Colonic mucosa (tissue), 4 donors: ENCODE data around the gene PDF. TPM values are rescaled to one million over a fixed set of nuclear protein-coding genes. Genes with fewer than 3 reads are reported as not detected.
"Not testable (repeated sequence)": the region's sequence is repeated elsewhere in the genome, so short reads cannot be mapped to it uniquely, and the experiment has no call there.

Experiments used
- DNase-seq: peaks from one replicate; pipeline ENCODE4 v3.0.0-alpha.2; 2020
- H3K27ac ChIP-seq: fragments of 200-600 bp; one replicate; pipeline ENCODE4 v1.8.0; 2021
- H3K27me3 ChIP-seq: fragments of 200-600 bp; one replicate; pipeline ENCODE4 v1.8.0; 2021
- H3K36me3 ChIP-seq: fragments of 200-600 bp; one replicate; pipeline ENCODE4 v1.8.0; 2021
- H3K4me1 ChIP-seq: fragments of 200-600 bp; one replicate; pipeline ENCODE4 v1.8.0; 2021; ENCODE audit warnings: mild to moderate bottlenecking
- H3K4me3 ChIP-seq: fragments of 200-600 bp; one replicate; pipeline ENCODE4 v1.8.0; 2021
- H3K9ac ChIP-seq, 2 donors: one replicate each; pipeline ENCODE4 v1.7.0; 2013; ENCODE audit warnings: control low read depth in 2 of 2, low read depth in 2 of 2, low read length in 2 of 2
- H3K9me3 ChIP-seq: fragments of 200-600 bp; one replicate; pipeline ENCODE4 v1.8.0; 2021
- CTCF ChIP-seq: fragments of 200-600 bp; IDR thresholded peaks from one replicate; pipeline ENCODE4 v1.8.0; 2022; ENCODE audit warnings: antibody characterized with exemption, mild to moderate bottlenecking
- intact Hi-C: fragments of 100-400 bp; cut with DNase I; formaldehyde crosslinking; loops from one replicate; pipeline ENCODE4 v1.14.1; 2022
- total RNA-seq, 2 donors: library from RNA; stranded (reverse); fragmentation: NEBNext Ultra II Directional in 1 of 2; extraction: Animal tissue kit (Norgen Biotek cat#: 25700) in 1 of 2; gene quantifications; one replicate each; pipeline ENCODE4 v1.2.1, GENCODE V29; 2021
- donor health status: healthy.
- donor health status: DM: no; HTN: no; CAD: no.
- donor health status: DM: no; HTN: no; CAD: no.

The PDF gene
- total RNA-seq, 2 donors from 2014 or later, result 13.2 to 35.1 TPM

- no peak overlapping the region for H3K4me3 ChIP-seq
- DNase-seq, result no peak
- no peak overlapping the region for H3K9ac ChIP-seq
- no peaks in the 10 kb centered on the region for H3K27me3 ChIP-seq
- no peaks in the 10 kb centered on the region for H3K36me3 ChIP-seq
- intact Hi-C loops, result no loop called here
- TF ChIP-seq CTCF, result no peak
- H3K27ac ChIP-seq, result no peak overlapping the region
- no peaks in the 10 kb centered on the region for H3K4me1 ChIP-seq
- no peaks in the 10 kb centered on the region for H3K9me3 ChIP-seq
Observed at GRCh38 chr16:69307091-69307490, 23.3 kb downstream of the PDF start.

DNA sequence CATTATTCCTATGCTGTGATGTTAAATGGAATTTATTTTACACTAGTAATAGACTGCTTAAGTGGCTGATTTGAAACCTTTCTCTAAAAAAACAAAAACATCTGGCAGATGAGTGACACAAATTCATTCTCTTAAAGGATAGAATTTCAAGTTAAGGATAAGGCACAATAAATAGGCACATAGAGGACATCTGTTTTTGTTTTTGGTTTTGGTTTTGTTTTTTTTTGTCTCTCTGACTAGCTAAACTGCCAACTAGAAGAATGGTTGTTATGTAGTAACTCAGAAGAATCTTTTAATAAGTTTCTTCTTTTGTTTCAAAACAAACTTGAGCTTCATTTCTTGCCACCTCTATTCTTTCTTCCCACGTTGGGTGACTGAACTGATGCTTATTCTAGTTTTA lies 24.4 kb downstream of the PDF start:
- H3K9me3 ChIP-seq, result no peaks in the 10 kb centered on the region
- no peaks in the 10 kb centered on the region for H3K27me3 ChIP-seq
- no peak for TF ChIP-seq CTCF
- no peak overlapping the region for H3K4me3 ChIP-seq
- intact Hi-C loops, result no loop called here
- H3K9ac ChIP-seq, result no peak overlapping the region
- no peaks in the 10 kb centered on the region for H3K4me1 ChIP-seq
- no peak overlapping the region for H3K27ac ChIP-seq
- H3K36me3 ChIP-seq, result no peaks in the 10 kb centered on the region
- no peak for DNase-seq

DNA sequence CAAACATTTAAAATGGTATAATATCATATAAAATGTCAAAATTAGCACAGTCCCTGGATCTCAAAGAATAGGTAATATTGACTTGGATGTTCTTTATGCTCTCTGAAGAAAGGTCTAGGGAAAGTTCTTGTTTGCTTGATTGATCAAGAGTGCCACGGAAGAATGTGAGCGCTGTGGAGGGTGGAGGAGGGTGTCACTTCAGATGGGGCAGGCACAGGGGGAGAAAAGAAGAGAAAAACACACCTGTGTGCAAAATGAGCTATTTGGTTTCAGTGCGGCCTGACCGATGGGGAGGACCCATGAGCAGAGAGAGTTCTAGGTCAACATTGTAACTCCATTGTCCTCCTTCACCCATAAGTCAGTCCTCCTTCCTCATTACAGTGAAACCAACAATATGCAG lies 28.1 kb downstream of the PDF start:
- Histone ChIP-seq H3K36me3 (no peaks in the 10 kb centered on the region), H3K9me3 (no peaks in the 10 kb centered on the region), H3K4me3 (no peak overlapping the region), H3K27me3 (no peaks in the 10 kb centered on the region), H3K27ac (no peak overlapping the region), H3K4me1 (no peaks in the 10 kb centered on the region), H3K9ac (no peak overlapping the region)
- intact Hi-C loops, result no loop called here
- TF ChIP-seq CTCF, result no peak
- no peak for DNase-seq

DNA sequence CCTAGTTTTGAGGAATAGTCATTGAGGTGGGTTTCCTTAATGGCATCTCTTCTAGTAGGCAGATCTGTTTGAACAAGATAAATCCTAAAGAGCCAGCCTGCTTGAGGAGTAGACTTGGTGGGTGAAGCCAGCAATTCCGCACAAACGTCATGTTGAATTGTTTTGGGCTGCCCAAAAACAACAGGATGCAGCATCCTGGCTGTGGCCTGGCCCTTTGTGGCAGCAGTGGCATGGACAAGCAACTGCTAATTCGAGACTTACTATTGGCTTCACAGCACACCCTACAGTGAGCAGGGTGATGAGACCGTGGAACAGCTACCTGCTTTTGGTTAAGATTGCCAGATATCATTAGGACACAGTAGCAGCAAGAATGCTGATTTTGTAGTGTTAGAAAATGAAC lies 28.5 kb downstream of the PDF start:
- TF ChIP-seq CTCF, result no peak
- no peaks in the 10 kb centered on the region for H3K27me3 ChIP-seq
- no peak overlapping the region for H3K9ac ChIP-seq
- H3K9me3 ChIP-seq, result no peaks in the 10 kb centered on the region
- no peak overlapping the region for H3K4me3 ChIP-seq
- no peaks in the 10 kb centered on the region for H3K4me1 ChIP-seq
- DNase-seq, result no peak
- intact Hi-C loops, result no loop called here
- H3K36me3 ChIP-seq, result no peaks in the 10 kb centered on the region
- no peak overlapping the region for H3K27ac ChIP-seq

GRCh38 chr16:69301187-69301586 lies 29.2 kb downstream of the PDF start:
- DNase-seq, result no peak
- Histone ChIP-seq H3K9me3 (no peaks in the 10 kb centered on the region), H3K27ac (no peak overlapping the region), H3K9ac (no peak overlapping the region), H3K36me3 (no peaks in the 10 kb centered on the region), H3K4me3 (no peak overlapping the region), H3K27me3 (no peaks in the 10 kb centered on the region), H3K4me1 (no peaks in the 10 kb centered on the region)
- intact Hi-C loops, result no loop called here
- no peak for TF ChIP-seq CTCF

DNA sequence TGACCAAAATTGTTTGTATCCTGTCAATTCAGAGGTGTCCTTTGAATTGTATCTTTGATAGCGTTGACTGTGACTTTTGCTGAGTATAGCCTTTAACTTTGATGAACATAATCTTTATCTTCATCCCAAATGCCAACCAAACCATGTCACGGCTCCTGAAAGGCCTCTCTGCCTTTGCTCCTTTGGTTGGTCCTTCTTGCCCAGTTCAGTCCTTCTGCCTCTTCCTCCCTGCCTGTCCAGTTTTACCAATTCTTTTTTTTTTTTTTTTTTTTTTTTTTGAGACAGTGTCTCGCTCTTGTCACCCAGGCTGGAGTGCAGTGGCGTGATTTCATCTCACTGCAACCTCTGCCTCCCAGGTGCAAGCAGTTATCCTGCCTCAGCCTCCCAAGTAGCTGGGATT lies 32.1 kb downstream of the PDF start:
- no peak for DNase-seq
- Histone ChIP-seq H3K9ac (no peak overlapping the region), H3K27me3 (no peaks in the 10 kb centered on the region), H3K27ac (no peak overlapping the region), H3K4me1 (no peaks in the 10 kb centered on the region), H3K4me3 (no peak overlapping the region), H3K9me3 (no peaks in the 10 kb centered on the region), H3K36me3 (no peaks in the 10 kb centered on the region)
- no peak for TF ChIP-seq CTCF
- intact Hi-C loops, result no loop called here

DNA sequence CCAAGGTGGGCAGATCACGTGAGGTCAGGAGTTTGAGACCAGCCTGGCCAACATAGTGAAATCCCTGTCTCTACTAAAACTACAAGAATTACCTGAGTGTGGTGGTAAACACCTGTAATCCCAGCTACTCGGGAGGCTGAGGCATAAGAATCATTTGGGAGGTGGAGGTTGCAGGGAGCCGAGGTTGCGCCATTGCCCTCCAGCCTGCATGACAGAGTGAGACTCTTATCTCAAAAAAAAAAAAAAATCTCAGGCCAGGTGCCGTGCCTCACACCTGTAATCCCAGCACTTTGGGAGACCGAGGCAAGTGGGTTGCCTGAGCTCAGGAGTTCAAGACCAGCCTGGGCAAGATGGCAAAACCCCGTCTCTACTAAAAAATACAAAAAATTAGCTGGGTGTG lies 33.6 kb downstream of the PDF start:
- H3K9ac ChIP-seq, H3K4me1 ChIP-seq, H3K9me3 ChIP-seq, H3K27me3 ChIP-seq, DNase-seq, H3K4me3 ChIP-seq, H3K36me3 ChIP-seq, intact Hi-C loops, H3K27ac ChIP-seq: not testable (repeated sequence)
